HUES6 (cell line): ENCODE data around the gene OCLN.
"Not testable (repeated sequence)": the region's sequence is repeated elsewhere in the genome, so short reads cannot be mapped to it uniquely, and the experiment has no call there.

Experiments
- H3K27ac ChIP-seq: 2 replicates; pipeline ENCODE4 v1.7.0; 2013; ENCODE audit warnings: low read depth, mild to moderate bottlenecking, low read length, inconsistent platforms
- H3K27me3 ChIP-seq: 2 replicates; pipeline ENCODE4 v1.6.1; 2013; ENCODE audit warnings: low read length; ENCODE audit not compliant: control insufficient read depth, insufficient read depth
- H3K36me3 ChIP-seq: 2 replicates; pipeline ENCODE4 v1.6.1; 2013; ENCODE audit warnings: low read length; ENCODE audit not compliant: control insufficient read depth, insufficient read depth
- H3K4me1 ChIP-seq: 2 replicates; pipeline ENCODE4 v1.6.1; 2013; ENCODE audit warnings: low read length; ENCODE audit not compliant: control insufficient read depth, insufficient read depth
- H3K4me3 ChIP-seq: 2 replicates; pipeline ENCODE4 v1.5.1; 2013; ENCODE audit warnings: low read depth, low read length
- H3K9ac ChIP-seq: one replicate; pipeline ENCODE4 v1.6.1; 2013; ENCODE audit warnings: mild to moderate bottlenecking, low read length
- H3K9me3 ChIP-seq: 2 replicates; pipeline ENCODE4 v1.6.1; 2013; ENCODE audit warnings: low read depth, low read length; ENCODE audit not compliant: control insufficient read depth, insufficient read depth

The OCLN gene

DNA sequence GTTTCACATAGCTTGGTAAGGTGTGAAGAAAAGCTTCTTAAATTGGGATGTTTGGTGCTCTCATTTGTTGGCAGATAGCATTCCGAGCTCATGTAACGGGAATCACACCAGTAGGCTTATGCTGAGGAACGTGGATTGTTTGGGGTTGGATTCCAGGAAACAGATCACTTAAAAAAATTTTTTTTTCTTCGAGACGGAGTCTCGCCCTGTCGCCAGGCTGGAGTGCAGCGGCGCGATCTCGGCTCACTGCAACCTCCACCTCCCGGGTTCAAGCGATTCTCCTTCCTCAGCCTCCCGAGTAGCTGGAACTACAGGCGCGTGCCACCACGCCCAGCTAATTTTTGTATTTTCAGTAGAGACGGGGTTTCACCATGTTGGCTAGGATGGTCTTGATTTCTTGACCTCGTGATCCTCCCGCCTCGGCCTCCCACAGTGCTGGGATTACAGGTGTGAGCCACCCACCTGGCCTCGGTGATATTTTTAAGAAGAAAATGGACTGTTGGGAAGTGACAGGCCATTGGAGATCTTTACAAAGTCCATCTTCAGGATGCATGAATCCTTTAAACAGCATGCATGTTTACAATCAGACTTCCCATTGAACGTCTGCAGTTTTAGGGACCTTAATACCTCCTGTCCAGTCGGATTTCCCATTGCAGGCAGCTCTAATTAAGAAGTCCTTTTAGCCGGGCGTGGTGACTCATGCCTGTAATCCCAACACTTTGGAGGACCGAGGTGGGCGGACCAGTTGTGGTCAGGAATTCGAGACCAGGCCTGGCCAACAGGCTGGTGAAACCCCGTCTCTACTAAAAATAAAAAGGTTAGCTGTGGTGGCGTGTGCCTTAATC, 68.2 kb downstream of the OCLN start:
- peak overlapping the region; percentile 12 for H3K9ac ChIP-seq
- H3K27ac ChIP-seq, H3K36me3 ChIP-seq, H3K4me1 ChIP-seq, H3K9me3 ChIP-seq, H3K27me3 ChIP-seq: not testable (repeated sequence)
- H3K4me3 ChIP-seq, result peak overlapping the region; percentile 53

DNA sequence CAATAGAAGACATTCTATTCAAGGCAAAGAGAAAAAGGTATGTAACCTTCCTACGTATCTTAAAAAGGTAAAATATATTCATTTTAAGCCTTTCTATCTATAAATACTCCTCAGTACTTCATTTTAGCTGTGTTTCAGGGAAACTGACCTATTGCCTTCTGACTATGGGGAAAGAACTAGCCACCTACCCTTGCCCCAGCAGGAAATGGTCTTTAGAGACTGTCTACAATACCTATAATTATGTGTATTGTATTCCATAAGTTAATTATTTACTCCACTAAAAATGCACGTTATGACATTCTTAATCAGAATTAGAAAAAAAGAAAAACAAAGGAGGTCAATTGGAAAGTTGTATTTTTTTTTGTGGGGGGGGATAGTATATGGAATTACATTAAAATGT, 73.6 kb downstream of the OCLN start:
- H3K27ac ChIP-seq, H3K4me3 ChIP-seq, H3K27me3 ChIP-seq, H3K9me3 ChIP-seq, H3K36me3 ChIP-seq, H3K4me1 ChIP-seq, H3K9ac ChIP-seq: not testable (repeated sequence)

DNA sequence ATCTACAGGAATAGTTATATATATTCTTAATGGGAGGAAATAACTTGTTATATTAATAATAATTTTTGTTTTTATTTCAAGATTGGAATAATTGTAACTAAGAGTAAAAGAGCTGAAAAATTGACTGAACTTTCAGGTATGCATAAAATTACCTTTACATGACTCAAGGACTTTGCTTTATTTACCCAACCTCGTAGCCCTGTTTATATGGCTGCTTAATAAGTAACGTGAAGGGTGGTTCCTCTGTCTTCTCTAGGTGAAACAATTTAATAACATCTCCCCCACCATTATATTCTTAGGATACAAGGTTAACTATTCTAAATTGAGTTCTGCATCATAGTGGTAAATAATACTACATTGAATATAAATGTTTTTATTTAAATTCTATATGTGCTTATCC, 75.5 kb downstream of the OCLN start:
- not testable (repeated sequence) for H3K4me3 ChIP-seq, H3K36me3 ChIP-seq, H3K4me1 ChIP-seq

DNA sequence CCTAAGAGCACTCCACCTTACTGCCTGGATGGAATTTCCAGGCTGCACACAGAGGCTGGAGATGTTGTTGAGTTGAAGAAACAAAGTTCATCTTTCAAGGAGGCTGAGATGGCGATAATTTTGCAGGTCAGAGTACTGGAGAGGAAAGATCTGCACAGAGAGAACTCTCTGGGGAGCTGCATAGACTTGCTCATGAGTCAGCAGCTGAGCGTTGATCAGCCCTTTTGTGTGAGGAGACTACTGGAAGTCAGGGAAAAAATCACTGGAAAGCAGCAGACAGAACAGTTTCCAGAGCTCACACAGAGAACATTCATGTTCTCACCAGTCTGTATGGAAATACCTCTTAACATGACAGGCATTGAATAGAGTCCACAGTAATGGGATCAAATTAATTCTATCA, 90.8 kb downstream of the OCLN start:
- not testable (repeated sequence) for H3K36me3 ChIP-seq, H3K4me1 ChIP-seq, H3K9me3 ChIP-seq, H3K27me3 ChIP-seq, H3K27ac ChIP-seq, H3K9ac ChIP-seq, H3K4me3 ChIP-seq

More for the DNA sequence above, 75.5 kb downstream of the OCLN start:
- not testable (repeated sequence) for H3K27me3 ChIP-seq, H3K9ac ChIP-seq, H3K9me3 ChIP-seq, H3K27ac ChIP-seq

DNA sequence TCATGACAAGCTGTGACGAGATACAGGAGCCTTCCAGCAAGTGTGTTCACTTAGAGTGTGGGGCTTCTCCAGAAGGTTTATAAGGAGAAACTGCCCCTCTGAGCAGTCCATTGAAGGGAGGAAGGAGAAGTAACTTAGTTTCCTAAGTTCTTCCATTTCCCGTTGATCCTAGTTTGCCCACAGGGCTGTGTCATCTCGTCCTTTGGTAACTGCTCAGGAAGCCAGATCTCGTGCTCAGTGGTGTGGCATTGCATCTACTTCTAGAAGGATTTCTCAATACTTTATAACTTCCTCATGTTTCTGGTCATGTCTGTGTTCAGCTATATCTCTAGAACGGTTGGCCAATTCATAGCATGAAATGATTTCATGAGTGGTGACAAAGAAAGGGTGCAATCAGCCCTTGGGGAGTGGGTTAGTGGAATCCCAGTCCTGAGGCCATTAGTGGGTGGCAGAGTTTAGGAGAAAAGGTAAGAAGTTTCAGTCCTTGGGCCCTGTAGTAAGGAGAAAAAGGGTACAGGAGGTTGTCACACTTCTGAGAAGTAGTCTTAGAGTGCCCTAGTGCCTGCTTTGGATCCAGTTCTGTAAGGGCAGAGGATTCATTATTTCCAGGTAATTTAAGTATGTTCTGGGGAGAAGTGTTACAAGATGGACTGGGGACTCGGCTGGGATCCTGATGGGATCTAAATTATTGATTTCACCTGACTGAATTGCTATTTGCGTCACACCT, 103.7 kb downstream of the OCLN start:
- H3K27me3 ChIP-seq, H3K36me3 ChIP-seq, H3K27ac ChIP-seq, H3K4me3 ChIP-seq, H3K9me3 ChIP-seq, H3K4me1 ChIP-seq, H3K9ac ChIP-seq: not testable (repeated sequence)

DNA sequence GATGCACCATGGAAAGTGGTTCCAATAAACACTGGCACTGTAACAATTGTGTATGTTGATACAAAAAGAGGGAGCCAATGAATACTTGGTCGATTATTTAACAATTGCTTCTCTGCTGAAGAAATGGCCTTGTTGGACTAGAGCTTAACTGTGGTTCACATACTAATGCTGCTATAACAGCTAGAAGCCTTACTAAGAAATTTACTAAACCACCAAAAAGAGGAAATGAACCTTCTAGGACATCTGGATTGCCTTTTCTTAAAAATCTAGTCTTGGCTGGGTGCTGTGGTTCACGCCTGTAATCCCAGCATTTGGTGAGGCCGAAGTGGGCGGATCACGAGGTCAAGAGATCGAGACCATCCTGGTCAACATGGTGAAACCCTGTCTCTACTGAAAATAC, 109.4 kb downstream of the OCLN start:
- H3K4me1 ChIP-seq, H3K27ac ChIP-seq, H3K9me3 ChIP-seq, H3K9ac ChIP-seq, H3K4me3 ChIP-seq, H3K36me3 ChIP-seq, H3K27me3 ChIP-seq: not testable (repeated sequence)

DNA sequence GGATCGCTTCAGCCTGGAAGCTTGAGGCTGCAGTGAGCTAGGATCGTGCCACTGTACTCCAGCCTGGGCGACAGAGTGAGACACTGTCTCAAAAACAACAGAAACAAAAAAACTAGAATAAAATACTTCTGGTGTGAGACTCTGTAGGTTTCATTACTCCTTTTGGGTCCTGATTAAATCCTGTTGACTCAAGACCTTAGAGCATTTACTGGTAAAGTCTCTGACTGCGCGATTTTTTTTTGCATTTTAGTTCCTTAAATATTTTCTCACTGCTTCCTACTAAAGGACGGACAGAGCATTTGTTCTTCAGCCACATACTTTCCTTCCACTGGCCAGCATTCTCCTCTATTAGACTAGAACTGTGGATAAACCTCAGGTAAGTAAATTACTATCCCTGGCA, 114.2 kb downstream of the OCLN start:
- not testable (repeated sequence) for H3K9ac ChIP-seq, H3K4me1 ChIP-seq, H3K4me3 ChIP-seq, H3K9me3 ChIP-seq, H3K36me3 ChIP-seq, H3K27ac ChIP-seq, H3K27me3 ChIP-seq
